HCT116 (cell line): ENCODE measurements around the gene TMEM203. TPM values are rescaled to one million over a fixed set of nuclear protein-coding genes. Genes with fewer than 3 reads are reported as not detected.
A peak's percentile ranks its signal among the peaks of the same experiment; 100 is the strongest.

ENCODE experiments used
- ATAC-seq: fragments of 200-7000 bp; cut with Tn5 transposase; 2 replicates; pipeline ENCODE4 v1.9.1; 2020; ENCODE audit warnings: mild to moderate bottlenecking, moderate library complexity
- BruUV-seq: library from RNA; stranded (reverse); fragments of 400-500 nt; replicated peaks from 2 replicates; lab custom pipeline; 2021; lab: Mats Ljungman, UMichigan
- CTCF ChIA-PET: fragments of 300-600 bp; sonication (Branson Sonifier 250); formaldehyde crosslinking; loops from one replicate; lab custom pipeline; 2021; ENCODE audit warnings: antibody characterized with exemption; lab: Charles Lee
- POLR2A ChIA-PET: fragments of 300-600, 350-600 bp; sonication (Branson Sonifier 250); formaldehyde crosslinking; loops from one replicate; lab custom pipeline; 2021; ENCODE audit warnings: antibody characterized with exemption; lab: Charles Lee
- RAD21 ChIA-PET, 2 experiments: fragments of 300-600 bp; sonication (Branson Sonifier 250); formaldehyde crosslinking; loops; one replicate each; lab custom pipeline; 2023; ENCODE audit warnings: low total read pairs in 2 of 2; ENCODE audit not compliant: uncharacterized antibody in 2 of 2, unreplicated experiment in 2 of 2, low non-redundant PET in 1 of 2; lab: Charles Lee
- DNase-seq: peaks from one replicate; pipeline ENCODE4 v3.0.0-alpha.2; 2010; ENCODE audit warnings: low read depth, low spot score
- H2AFZ ChIP-seq: fragments of 200-600 bp; shearing (Covaris generic), sonication (generic); 2 replicates; pipeline ENCODE4 v1.6.1; 2017; ENCODE audit warnings: low read depth, mixed run types, mixed read lengths, antibody characterized with exemption, low read length; ENCODE audit not compliant: poor library complexity, severe bottlenecking
- H3K27ac ChIP-seq: 2 replicates; pipeline ENCODE4 v1.5.1; 2012; ENCODE audit warnings: low read depth, low read length
- H3K27me3 ChIP-seq: fragments of 200-600 bp; sonication (generic); 2 replicates; pipeline ENCODE4 v1.6.1; 2016; ENCODE audit warnings: mixed run types, low read length, mixed read lengths; ENCODE audit not compliant: insufficient read depth
- H3K36me3 ChIP-seq, 2 experiments: fragments of 200-500 bp in 1 of 2; fragments of 200-600 bp in 1 of 2; sonication (Bioruptor generic) in 1 of 2; sonication (generic) in 1 of 2; 2 replicates each; pipeline versions ENCODE4 v1.5.1 to v1.6.1; 2014 to 2016; ENCODE audit warnings: low read length in 2 of 2, inconsistent platforms in 1 of 2, mixed read lengths in 1 of 2, mixed run types in 1 of 2; ENCODE audit not compliant: insufficient read depth in 2 of 2, control insufficient read depth in 1 of 2
- H3K4me1 ChIP-seq, 2 experiments: fragments of 200-600 bp in 1 of 2; sonication (generic) in 1 of 2; 2 replicates each; pipeline versions ENCODE4 v1.5.1 to v1.6.1; 2012 to 2017; ENCODE audit warnings: low read length in 2 of 2, inconsistent platforms in 1 of 2, mild to moderate bottlenecking in 1 of 2, mixed read lengths in 1 of 2, mixed run types in 1 of 2, moderate library complexity in 1 of 2; ENCODE audit not compliant: insufficient read depth in 2 of 2, control insufficient read depth in 1 of 2
- H3K4me2 ChIP-seq: fragments of 200-600 bp; sonication (generic); 2 replicates; pipeline ENCODE4 v1.6.1; 2017; ENCODE audit warnings: mixed run types, low read length, mixed read lengths
- H3K4me3 ChIP-seq, 2 experiments: fragments of 200-600 bp in 1 of 2; sonication (generic) in 1 of 2; replicated peaks in 1 of 2; 2 replicates each; pipeline ENCODE4 v1.5.1; 2011 to 2016; ENCODE audit warnings: low read length in 2 of 2, control low read depth in 1 of 2, low read depth in 1 of 2, mild to moderate bottlenecking in 1 of 2, mixed read lengths in 1 of 2, mixed run types in 1 of 2
- H3K79me2 ChIP-seq: fragments of 200-600 bp; sonication (generic); 2 replicates; pipeline ENCODE4 v1.6.1; 2017; ENCODE audit warnings: mild to moderate bottlenecking, mixed run types, low read length, moderate library complexity, mixed read lengths; ENCODE audit not compliant: insufficient read depth
- H3K9ac ChIP-seq: fragments of 200-600 bp; sonication (generic); 2 replicates; pipeline ENCODE4 v1.6.1; 2016; ENCODE audit warnings: low read length, mixed read lengths
- H3K9me2 ChIP-seq: fragments of 200-600 bp; sonication (generic), shearing (Covaris generic); 2 replicates; pipeline ENCODE4 v1.6.1; 2017; ENCODE audit warnings: mixed run types, mild to moderate bottlenecking, moderate library complexity; ENCODE audit not compliant: insufficient read depth
- H3K9me3 ChIP-seq, 2 experiments: fragments of 200-500 bp in 1 of 2; fragments of 200-600 bp in 1 of 2; sonication (Bioruptor generic) in 1 of 2; sonication (generic) in 1 of 2; 2 replicates each; pipeline ENCODE4 v1.6.1; 2014 to 2017; ENCODE audit warnings: low read length in 2 of 2, mixed read lengths in 2 of 2, inconsistent platforms in 1 of 2, low read depth in 1 of 2, mild to moderate bottlenecking in 1 of 2, mixed run types in 1 of 2, moderate library complexity in 1 of 2; ENCODE audit not compliant: control insufficient read depth in 1 of 2, insufficient read depth in 1 of 2
- H4K20me1 ChIP-seq: fragments of 200-600 bp; sonication (generic), shearing (Covaris generic); 2 replicates; pipeline ENCODE4 v1.6.1; 2017; ENCODE audit warnings: mixed run types, mild to moderate bottlenecking, moderate library complexity; ENCODE audit not compliant: insufficient read depth
- ATF3 ChIP-seq: IDR thresholded peaks from 2 replicates; pipeline ENCODE4 v1.6.1; 2012
- CBX3 ChIP-seq: IDR thresholded peaks from 2 replicates; pipeline ENCODE4 v1.6.1; 2012; ENCODE audit warnings: low read depth
- CEBPB ChIP-seq: IDR thresholded peaks from 2 replicates; pipeline ENCODE4 v1.6.1; 2012; ENCODE audit warnings: low read depth
- CTCF ChIP-seq, 3 experiments: fragments of 200-600 bp in 1 of 3; sonication (generic) in 1 of 3; IDR thresholded peaks in 2 of 3; conservative IDR thresholded peaks in 1 of 3; 2 replicates each; pipeline ENCODE4 v1.5.1; 2012 to 2017; ENCODE audit warnings: low read depth in 2 of 3, low read length in 2 of 3, antibody characterized with exemption in 1 of 3, borderline replicate concordance in 1 of 3, control low read depth in 1 of 3, mild to moderate bottlenecking in 1 of 3, mixed read lengths in 1 of 3, mixed run types in 1 of 3, moderate library complexity in 1 of 3; ENCODE audit not compliant: insufficient read depth in 1 of 3
- ELF1 ChIP-seq: IDR thresholded peaks from 2 replicates; pipeline ENCODE4 v1.6.1; 2012; ENCODE audit warnings: low read depth, borderline replicate concordance
- EZH2 ChIP-seq: fragments of 200-600 bp; sonication (generic); IDR thresholded peaks from 2 replicates; pipeline ENCODE4 v1.6.1; 2017; ENCODE audit warnings: antibody characterized with exemption, mixed run types
- EZH2phosphoT487 ChIP-seq: fragments of 200-600 bp; IDR thresholded peaks from 2 replicates; pipeline ENCODE4 v1.6.1; 2018; ENCODE audit warnings: antibody characterized with exemption, borderline replicate concordance
- JUND ChIP-seq: IDR thresholded peaks from 2 replicates; pipeline ENCODE4 v1.6.1; 2012
- SP1 ChIP-seq: IDR thresholded peaks from 2 replicates; pipeline ENCODE4 v1.6.1; 2012; ENCODE audit warnings: low read depth
- SRF ChIP-seq: IDR thresholded peaks from 2 replicates; pipeline ENCODE4 v1.6.1; 2012; ENCODE audit warnings: low read depth
- TCF7L2 ChIP-seq: IDR thresholded peaks from 2 replicates; pipeline ENCODE4 v1.7.0; 2011; ENCODE audit warnings: borderline replicate concordance, inconsistent platforms; ENCODE audit not compliant: insufficient read depth, insufficient read length; ENCODE audit errors: extremely low read depth
- YY1 ChIP-seq: IDR thresholded peaks from 2 replicates; pipeline ENCODE4 v1.6.1; 2011; ENCODE audit warnings: low read length, low read depth, moderate library complexity, mild to moderate bottlenecking; ENCODE audit not compliant: insufficient replicate concordance; ENCODE audit errors: extremely low read depth
- intact Hi-C: fragments of 100-400 bp; cut with micrococcal nuclease; formaldehyde crosslinking; loops from 2 replicates; pipeline ENCODE4 v1.10.0; 2022
- total RNA-seq: library from RNA; stranded (reverse); gene quantifications from one replicate; pipeline ENCODE4 v1.2.1, GENCODE V29; 2021; ENCODE audit not compliant: unreplicated experiment

TMEM203 gene
- total RNA-seq, 1 experiment from 2014 or later, result 45.0 TPM

- no TSS peak for BruUV-seq
- H3K4me1 ChIP-seq, result peaks cover 34 to 53% of the 10 kb centered on the region in 2 experiments
- H3K9me3 ChIP-seq, result no peaks in the 10 kb centered on the region
- H4K20me1 ChIP-seq, result no peaks in the 10 kb centered on the region
- ATAC-seq, result no peak
- no peak for TF ChIP-seq YY1
- TF ChIP-seq ELF1, result no peak
- TF ChIP-seq ATF3, result no peak
- TF ChIP-seq JUND, result no peak
- no peak for TF ChIP-seq TCF7L2
- TF ChIP-seq SRF, result no peak
- TF ChIP-seq EZH2phosphoT487, result no peak
- no peak for TF ChIP-seq CTCF (IDR thresholded peaks at IDR 0.05 in 2 of 3, conservative IDR thresholded peaks at IDR 0.05 in 1 of 3; ENCODE audit: borderline replicate concordance in 1 of 3, insufficient read depth in 1 of 3, low read depth in 2 of 3, low read length in 2 of 3)
- no peak for TF ChIP-seq CBX3
- no peak for TF ChIP-seq EZH2
- TF ChIP-seq CEBPB, result no peak
- TF ChIP-seq SP1, result no peak
- H3K9ac ChIP-seq, result no peak overlapping the region
- RAD21 ChIA-PET, result no interaction called here
- H2AFZ ChIP-seq, result no peak overlapping the region
- H3K9me2 ChIP-seq, result no peaks in the 10 kb centered on the region
- H3K27me3 ChIP-seq, result no peaks in the 10 kb centered on the region
- POLR2A ChIA-PET, result interaction anchor here (2.6 kb wide), 1 partner anchor 9 kb away, joined by 20 read pairs; the partner anchor contains the start of genes ANAPC2 and SSNA1
- no peak overlapping the region for H3K4me3 ChIP-seq
- intact Hi-C loops, result no loop called here
- no peaks in the 10 kb centered on the region for H3K36me3 ChIP-seq
- H3K27ac ChIP-seq, result 0 out of 2 replicates have a peak overlapping the region, but pooled peaks have one; percentile 22
- no peak for DNase-seq
- peaks cover 30% of the 10 kb centered on the region; the same call in 1 of the 2 replicates for H3K79me2 ChIP-seq
- H3K4me2 ChIP-seq, result peak overlapping the region; percentile 63
- CTCF ChIA-PET, result interaction anchor here (0.5 kb wide), 1 partner anchor 23 kb away, joined by 6 read pairs; no protein-coding TSS in a partner anchor
Observed at GRCh38 chr9:137198051-137198901, 7.2 kb downstream of the TMEM203 start.
